Endometrial microvascular endothelial cells (primary cell): Measurements from ENCODE around the gene DHFR2. TPM values are rescaled to one million over a fixed set of nuclear protein-coding genes. Genes with fewer than 3 reads are reported as not detected.

Experiments
- in situ Hi-C: cut with HindIII; loops from 2 replicates; pipeline ENCODE4 v1.10.0; 2017; ENCODE audit warnings: low sequenced_read_pairs, low pct_unique_long_range_greater_than_20kb; ENCODE audit errors: inconsistent ontology term
- total RNA-seq: library from RNA; depleted of rRNA; stranded (reverse); fragments of >200 nt; gene quantifications from one replicate; pipeline ENCODE4 v1.2.3, GENCODE V29; 2015; ENCODE audit errors: inconsistent ontology term

The DHFR2 gene
- total RNA-seq, 1 donor from 2014 or later = 4.4 TPM

DNA sequence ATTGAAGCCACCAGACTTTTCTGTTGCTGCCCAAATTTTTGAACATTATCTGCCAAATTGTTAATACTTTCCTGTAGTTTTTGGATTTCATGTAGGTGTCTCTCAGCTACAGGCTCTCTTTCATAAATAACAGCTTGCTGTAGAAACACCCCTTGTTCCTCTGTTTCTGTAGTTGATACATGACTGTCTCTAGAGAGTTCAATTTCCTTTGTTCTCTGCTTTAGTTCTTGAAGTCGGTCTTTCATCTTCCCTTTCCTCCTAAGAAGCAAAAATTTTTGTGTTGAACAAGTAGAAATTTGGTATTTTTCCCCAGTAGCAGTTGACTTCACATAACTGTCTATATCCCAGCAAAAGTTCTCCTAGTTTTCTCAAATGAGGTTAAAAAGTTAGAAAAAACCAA is 47.7 kb downstream of the DHFR2 start:
- in situ Hi-C loops = no loop called here

DNA sequence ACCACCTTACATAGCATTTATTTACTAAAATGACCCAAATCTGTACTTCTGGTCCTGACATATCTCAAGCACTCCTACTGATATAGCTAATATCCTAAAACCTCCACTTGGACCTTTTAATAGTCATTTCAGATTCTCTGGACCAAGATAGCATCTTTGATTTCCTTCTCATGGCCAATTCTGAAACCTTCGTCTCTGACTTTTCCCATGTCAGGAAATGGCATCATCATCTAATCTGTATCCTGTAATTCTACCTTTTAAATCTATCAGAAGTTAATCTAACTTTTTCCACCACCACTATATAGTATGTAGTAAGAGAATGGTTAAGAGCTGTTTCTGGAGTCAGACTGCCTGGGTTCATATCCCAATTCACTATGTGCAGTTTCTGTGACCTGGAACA is 50.5 kb downstream of the DHFR2 start:
- in situ Hi-C loops = no loop called here

DNA sequence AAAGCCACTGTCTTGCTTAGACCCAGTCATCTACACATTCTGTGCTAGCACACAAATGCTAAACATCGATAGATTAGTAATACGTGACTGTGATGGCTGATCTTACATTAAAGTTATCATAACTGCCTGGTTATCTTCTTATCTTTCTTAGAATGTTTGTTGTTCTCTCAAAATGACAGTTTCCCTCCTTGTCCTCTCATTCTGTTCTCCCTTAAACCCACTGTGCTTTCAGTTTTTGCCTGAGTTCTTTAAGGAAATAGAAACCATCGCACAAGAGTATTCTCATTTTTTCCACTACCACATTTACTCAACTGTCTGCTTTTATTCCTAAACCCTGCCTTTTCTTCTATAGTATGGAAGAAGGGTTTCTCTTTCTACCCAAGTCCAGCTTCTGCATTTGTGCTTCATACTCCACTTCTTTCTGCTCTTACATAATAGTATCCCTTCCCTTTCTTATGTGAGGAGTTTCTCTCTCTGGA is 51.4 kb downstream of the DHFR2 start:
- in situ Hi-C loops = no loop called here

DNA sequence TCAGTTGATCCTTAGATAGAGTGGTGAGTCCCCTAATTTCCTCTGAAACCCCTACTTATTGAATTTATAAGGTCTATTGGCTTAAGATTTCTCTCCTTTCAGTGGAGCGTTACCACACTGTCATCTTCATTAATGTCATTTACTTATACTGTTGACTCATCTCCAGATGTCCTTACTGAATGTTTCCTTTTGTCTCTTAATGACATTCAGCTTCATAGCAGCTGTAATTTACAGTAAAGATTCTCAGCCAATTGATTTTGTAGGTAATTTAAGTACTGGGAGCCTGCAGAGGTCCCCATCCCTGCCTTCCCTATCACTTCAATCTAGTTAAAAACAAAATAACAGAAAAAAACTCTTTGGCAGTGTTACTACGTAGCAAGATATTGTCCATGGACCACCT is 53.1 kb downstream of the DHFR2 start:
- in situ Hi-C loops = no loop called here

DNA sequence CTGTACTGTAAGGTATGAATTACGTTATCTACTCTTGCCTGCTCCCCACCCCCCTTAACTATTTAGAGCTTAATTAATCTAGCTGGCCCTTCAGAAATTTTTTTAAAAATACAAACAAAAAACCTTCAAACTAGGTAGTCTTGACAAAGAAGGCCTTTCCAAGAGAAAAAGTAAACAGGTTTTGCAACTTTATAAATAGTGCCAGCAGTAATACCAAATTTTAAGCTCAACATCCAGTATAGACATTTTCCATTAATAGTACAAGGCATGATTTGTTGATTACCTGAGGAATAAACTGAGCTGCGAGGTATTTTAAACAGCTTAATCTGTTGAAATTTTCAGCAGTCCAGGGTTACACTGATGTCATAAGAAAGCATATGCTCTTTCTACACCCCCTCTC is 54.5 kb downstream of the DHFR2 start:
- in situ Hi-C loops = no loop called here

Other genes starting within 250 kb of the DHFR2 start
- 7.5 TPM for gene PROS1, start 89.0 kb downstream of the DHFR2 start, total RNA-seq
- gene ARL13B, start 82.8 kb downstream of the DHFR2 start, total RNA-seq = 5.3 TPM
- gene STX19, start 34.3 kb downstream of the DHFR2 start, total RNA-seq = not detected
- 11.8 TPM for gene NSUN3, start 145 bp upstream of the DHFR2 start, total RNA-seq